Right lobe of liver (tissue), 4 donors: Measurements from ENCODE around the gene FGF8.

Experiments used
- POLR2A ChIP-seq: fragments of 450-650 bp; IDR thresholded peaks from one replicate; pipeline ENCODE4 v1.6.1; 2017; ENCODE audit warnings: antibody characterized with exemption, mild to moderate bottlenecking
- TF ChIP-seq, protein P1 (sequence below), 4 donors: fragments of 200-600 bp in 3 of 4; fragments of 450-650 bp in 1 of 4; IDR thresholded peaks; one replicate each; pipeline versions ENCODE4 v1.5.1 to v1.8.0; 2016 to 2022; ENCODE audit warnings: antibody characterized with exemption in 4 of 4, mild to moderate bottlenecking in 2 of 4
- donor health status: DM: no; HTN: no; CAD: no.
- donor health status: DM: no; HTN: no; CAD: no.
- donor health status: DM: no; HTN: yes; CAD: no.

- TF ChIP-seq, protein P1, sequence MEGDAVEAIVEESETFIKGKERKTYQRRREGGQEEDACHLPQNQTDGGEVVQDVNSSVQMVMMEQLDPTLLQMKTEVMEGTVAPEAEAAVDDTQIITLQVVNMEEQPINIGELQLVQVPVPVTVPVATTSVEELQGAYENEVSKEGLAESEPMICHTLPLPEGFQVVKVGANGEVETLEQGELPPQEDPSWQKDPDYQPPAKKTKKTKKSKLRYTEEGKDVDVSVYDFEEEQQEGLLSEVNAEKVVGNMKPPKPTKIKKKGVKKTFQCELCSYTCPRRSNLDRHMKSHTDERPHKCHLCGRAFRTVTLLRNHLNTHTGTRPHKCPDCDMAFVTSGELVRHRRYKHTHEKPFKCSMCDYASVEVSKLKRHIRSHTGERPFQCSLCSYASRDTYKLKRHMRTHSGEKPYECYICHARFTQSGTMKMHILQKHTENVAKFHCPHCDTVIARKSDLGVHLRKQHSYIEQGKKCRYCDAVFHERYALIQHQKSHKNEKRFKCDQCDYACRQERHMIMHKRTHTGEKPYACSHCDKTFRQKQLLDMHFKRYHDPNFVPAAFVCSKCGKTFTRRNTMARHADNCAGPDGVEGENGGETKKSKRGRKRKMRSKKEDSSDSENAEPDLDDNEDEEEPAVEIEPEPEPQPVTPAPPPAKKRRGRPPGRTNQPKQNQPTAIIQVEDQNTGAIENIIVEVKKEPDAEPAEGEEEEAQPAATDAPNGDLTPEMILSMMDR (IDR thresholded peaks at IDR 0.05): no peak
- no peak for TF ChIP-seq POLR2A
These were observed 8.6 kb upstream of the FGF8 start for GRCh38 chr10:101784558-101784957.
